Endothelial cell of umbilical vein (primary cell): ENCODE results near the gene TMEM59L. TPM values are rescaled to one million over a fixed set of nuclear protein-coding genes. Genes with fewer than 3 reads are reported as not detected.

ENCODE experiments used
- BruUV-seq: library from RNA; stranded (reverse); fragments of 400-500 nt; replicated peaks from 2 replicates; lab custom pipeline; 2021; lab: Mats Ljungman, UMichigan
- CTCF ChIA-PET: fragments of 300-600, 350-600 bp; sonication (Branson Sonifier 250); formaldehyde crosslinking; loops from one replicate; lab custom pipeline; 2021; ENCODE audit warnings: antibody characterized with exemption, inconsistent platforms; lab: Charles Lee
- POLR2A ChIA-PET: fragments of 300-600, 350-600 bp; sonication (Branson Sonifier 250); formaldehyde crosslinking; loops from one replicate; lab custom pipeline; 2021; ENCODE audit warnings: antibody characterized with exemption, inconsistent platforms; lab: Charles Lee
- DNase-seq: peaks from one replicate; pipeline ENCODE4 v3.0.0-alpha.2; 2011; ENCODE audit warnings: low read depth, low spot score
- FAIRE-seq: peaks from 2 replicates; lab custom pipeline; 2011; peaks lifted over from hg19 to GRCh38; lab: Jason Lieb, UNC
- H2AFZ ChIP-seq: 2 replicates; pipeline ENCODE4 v1.6.0; 2012; ENCODE audit warnings: low read depth, low read length, control low read depth, inconsistent platforms
- H3K27ac ChIP-seq: 2 replicates; pipeline ENCODE4 v1.5.1; 2011; ENCODE audit warnings: low read depth, mild to moderate bottlenecking, control low read depth, low read length, moderate library complexity; ENCODE audit not compliant: insufficient read depth
- H3K27me3 ChIP-seq, 2 experiments: 2 replicates each; pipeline versions ENCODE4 v1.6.0 to v1.6.1; 2011; ENCODE audit warnings: low read length in 2 of 2, mixed read lengths in 1 of 2; ENCODE audit not compliant: control insufficient read depth in 2 of 2, insufficient read depth in 2 of 2
- H3K36me3 ChIP-seq, 2 experiments: 2 replicates in 1 of 2; 3 replicates in 1 of 2; pipeline ENCODE4 v1.5.1; 2011; ENCODE audit warnings: low read length in 2 of 2, mild to moderate bottlenecking in 1 of 2, moderate library complexity in 1 of 2; ENCODE audit not compliant: control insufficient read depth in 2 of 2, insufficient read depth in 2 of 2; ENCODE audit errors: extremely low read depth in 1 of 2
- H3K4me1 ChIP-seq: 3 replicates; pipeline ENCODE4 v1.5.1; 2011; ENCODE audit warnings: mild to moderate bottlenecking, low read length; ENCODE audit not compliant: control insufficient read depth, insufficient read depth; ENCODE audit errors: extremely low read depth
- H3K4me2 ChIP-seq: 2 replicates; pipeline ENCODE4 v1.6.1; 2011; ENCODE audit warnings: low read length, control low read depth, mixed read lengths; ENCODE audit not compliant: insufficient read depth
- H3K4me3 ChIP-seq, 3 experiments: fragments of 200-600 bp in 1 of 3; sonication (generic), shearing (Covaris generic) in 1 of 3; replicated peaks in 1 of 3; 2 replicates each; pipeline ENCODE4 v1.5.1; 2011 to 2016; ENCODE audit warnings: control low read depth in 3 of 3, low read length in 3 of 3, mild to moderate bottlenecking in 2 of 3, inconsistent platforms in 1 of 3, low read depth in 1 of 3, moderate library complexity in 1 of 3; ENCODE audit not compliant: insufficient read depth in 1 of 3
- H3K79me2 ChIP-seq: 2 replicates; pipeline ENCODE4 v1.6.0; 2012; ENCODE audit warnings: low read length, inconsistent platforms; ENCODE audit not compliant: control insufficient read depth, insufficient read depth
- H3K9ac ChIP-seq: replicated peaks from 2 replicates; pipeline ENCODE3; 2011; ENCODE audit warnings: low read length, control low read depth; ENCODE audit not compliant: insufficient read depth; ENCODE audit errors: extremely low read depth
- H3K9me1 ChIP-seq: replicated peaks from 3 replicates; pipeline ENCODE4 v1.6.0; 2011; ENCODE audit warnings: mild to moderate bottlenecking, low read length; ENCODE audit not compliant: control insufficient read depth, insufficient read depth; ENCODE audit errors: extremely low read depth
- H3K9me3 ChIP-seq: replicated peaks from 2 replicates; pipeline ENCODE4 v1.5.1; 2012; ENCODE audit warnings: low read length, inconsistent platforms; ENCODE audit not compliant: control insufficient read depth, insufficient read depth
- H4K20me1 ChIP-seq: replicated peaks from 2 replicates; pipeline ENCODE3; 2011; ENCODE audit warnings: mild to moderate bottlenecking, low read length; ENCODE audit not compliant: control insufficient read depth, insufficient read depth; ENCODE audit errors: extremely low read depth
- EZH2 ChIP-seq: IDR thresholded peaks from 2 replicates; pipeline ENCODE4 v1.6.1; 2012; ENCODE audit warnings: borderline replicate concordance, low read depth, mild to moderate bottlenecking, moderate library complexity, low read length, inconsistent platforms; ENCODE audit not compliant: severe bottlenecking
- FOS ChIP-seq: IDR thresholded peaks from 2 replicates; pipeline ENCODE4 v1.6.1; 2011; ENCODE audit warnings: mild to moderate bottlenecking, low read length, moderate library complexity, borderline replicate concordance; ENCODE audit not compliant: insufficient read depth
- GATA2 ChIP-seq: IDR thresholded peaks from 2 replicates; pipeline ENCODE4 v1.7.0; 2011; ENCODE audit warnings: low read depth, mild to moderate bottlenecking, moderate library complexity, mixed read lengths, low read length; ENCODE audit not compliant: insufficient read length, insufficient read depth
- JUN ChIP-seq: IDR thresholded peaks from 2 replicates; pipeline ENCODE4 v1.6.1; 2011; ENCODE audit warnings: borderline replicate concordance, low read depth; ENCODE audit not compliant: insufficient read length, insufficient read depth
- MYC ChIP-seq: IDR thresholded peaks from one replicate; pipeline ENCODE4 v1.6.1; 2011; ENCODE audit warnings: mild to moderate bottlenecking, low read depth, low read length
- POLR2A ChIP-seq: IDR thresholded peaks from 2 replicates; pipeline ENCODE4 v1.6.1; 2012; ENCODE audit warnings: low read depth, mild to moderate bottlenecking, control low read depth, low read length
- POLR2AphosphoS5 ChIP-seq: IDR thresholded peaks from 2 replicates; pipeline ENCODE4 v1.6.1; 2012; ENCODE audit warnings: low read depth, mild to moderate bottlenecking, control low read depth, low read length, moderate library complexity; ENCODE audit not compliant: insufficient read depth
- dilution Hi-C: fragments of 300-500 bp; cut with MboI; formaldehyde crosslinking; loops from one replicate; pipeline ENCODE4 v1.15.0; 2019; ENCODE audit warnings: low sequenced_read_pairs; ENCODE audit not compliant: extremely low pct_ligation_motif_present
- intact Hi-C: fragments of 100-400 bp; cut with micrococcal nuclease; formaldehyde crosslinking; loops from one replicate; pipeline ENCODE4 v1.10.0; 2022
- polyA plus RNA-seq, 4 experiments: library from polyadenylated mRNA; depleted of rRNA in 3 of 4; stranded (reverse) in 3 of 4; unstranded in 1 of 4; fragments of >200 nt; gene quantifications; 2 replicates each; pipeline versions ENCODE4 v1.2.1 to v1.2.3, GENCODE V29; 2011 to 2012; ENCODE audit warnings: missing spikeins in 1 of 4
- total RNA-seq: library from RNA; stranded (reverse); gene quantifications from 2 replicates; pipeline ENCODE4 v1.2.3, GENCODE V29; 2021
- TF ChIP-seq, protein P1 (sequence below), 2 donors: IDR thresholded peaks; 1 replicate in 1 of 2; 2 replicates in 1 of 2; pipeline ENCODE4 v1.5.1; 2011; ENCODE audit warnings: low read length in 2 of 2, mild to moderate bottlenecking in 2 of 2, moderate library complexity in 2 of 2, control low read depth in 1 of 2, inconsistent platforms in 1 of 2, low read depth in 1 of 2; ENCODE audit not compliant: insufficient read depth in 1 of 2; ENCODE audit errors: extremely low read depth in 1 of 2
- TF ChIP-seq, protein P2 (sequence below): IDR thresholded peaks from 2 replicates; pipeline ENCODE4 v1.6.1; 2011; ENCODE audit not compliant: insufficient read depth, insufficient read length

Gene TMEM59L
- total and polyA plus RNA-seq, 2 donors (not counting 3 experiments of a cell fraction or from before 2014, with no cell fraction given) = 0.43 to 0.97 TPM

DNA sequence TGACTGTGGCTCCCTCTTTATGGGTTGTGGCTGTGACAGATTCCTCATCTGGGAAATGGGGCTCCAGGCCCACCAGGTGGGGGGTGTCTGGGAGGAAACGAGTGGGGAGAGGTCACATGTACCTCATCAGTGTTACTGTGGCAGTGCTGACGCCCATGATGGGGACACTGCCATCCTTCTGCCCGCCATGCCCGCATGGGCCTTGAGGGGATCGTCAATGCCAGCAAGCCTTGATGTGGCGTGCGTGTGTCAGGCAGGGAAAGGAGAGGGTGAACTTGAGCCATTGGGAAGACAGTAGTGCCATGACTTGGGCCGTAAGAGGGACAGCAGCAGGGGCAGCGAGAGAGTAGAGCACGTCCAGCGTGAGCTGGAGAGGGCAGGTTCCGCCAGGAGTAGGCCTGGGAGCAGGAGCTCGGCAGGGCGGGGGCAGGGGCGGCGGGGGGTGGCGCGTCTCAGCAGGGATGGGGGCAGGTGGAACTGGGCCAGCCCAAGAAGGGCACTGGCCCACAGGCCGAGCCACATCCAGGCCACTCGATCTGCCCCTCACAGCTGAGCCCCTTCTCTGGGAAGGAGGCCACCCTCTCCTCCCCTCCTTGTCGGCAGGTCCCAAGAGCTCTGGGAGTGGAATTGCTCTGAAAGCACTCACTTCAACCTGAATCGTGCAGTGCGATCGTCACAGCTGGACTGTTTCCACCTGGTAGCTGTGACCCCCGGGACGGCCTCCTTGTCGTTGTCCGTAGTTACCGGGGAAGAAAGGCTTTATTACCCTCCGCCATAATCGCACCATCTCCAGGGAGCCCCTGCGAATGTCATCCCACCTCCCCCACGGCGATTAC lies 34.1 kb downstream of the TMEM59L start:
- no peaks in the 10 kb centered on the region for H3K9me1 ChIP-seq
- DNase-seq (no peak), FAIRE-seq (no peak)
- ChIA-PET CTCF (interaction anchor here (1.0 kb wide), 1 partner anchor 29 kb away, joined by 4 read pairs; no protein-coding TSS in a partner anchor), POLR2A (no interaction called here)
- no peaks in the 10 kb centered on the region for H4K20me1 ChIP-seq
- no peak overlapping the region for H3K9ac ChIP-seq
- H2AFZ ChIP-seq = no peak overlapping the region
- TF ChIP-seq POLR2A = no peak
- TF ChIP-seq, protein P1, sequence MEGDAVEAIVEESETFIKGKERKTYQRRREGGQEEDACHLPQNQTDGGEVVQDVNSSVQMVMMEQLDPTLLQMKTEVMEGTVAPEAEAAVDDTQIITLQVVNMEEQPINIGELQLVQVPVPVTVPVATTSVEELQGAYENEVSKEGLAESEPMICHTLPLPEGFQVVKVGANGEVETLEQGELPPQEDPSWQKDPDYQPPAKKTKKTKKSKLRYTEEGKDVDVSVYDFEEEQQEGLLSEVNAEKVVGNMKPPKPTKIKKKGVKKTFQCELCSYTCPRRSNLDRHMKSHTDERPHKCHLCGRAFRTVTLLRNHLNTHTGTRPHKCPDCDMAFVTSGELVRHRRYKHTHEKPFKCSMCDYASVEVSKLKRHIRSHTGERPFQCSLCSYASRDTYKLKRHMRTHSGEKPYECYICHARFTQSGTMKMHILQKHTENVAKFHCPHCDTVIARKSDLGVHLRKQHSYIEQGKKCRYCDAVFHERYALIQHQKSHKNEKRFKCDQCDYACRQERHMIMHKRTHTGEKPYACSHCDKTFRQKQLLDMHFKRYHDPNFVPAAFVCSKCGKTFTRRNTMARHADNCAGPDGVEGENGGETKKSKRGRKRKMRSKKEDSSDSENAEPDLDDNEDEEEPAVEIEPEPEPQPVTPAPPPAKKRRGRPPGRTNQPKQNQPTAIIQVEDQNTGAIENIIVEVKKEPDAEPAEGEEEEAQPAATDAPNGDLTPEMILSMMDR (IDR thresholded peaks at IDR 0.05; ENCODE audit: extremely low read depth in 1 of 2, insufficient read depth in 1 of 2, low read depth in 1 of 2, low read length in 2 of 2) = no peak
- TF ChIP-seq, protein P2, sequence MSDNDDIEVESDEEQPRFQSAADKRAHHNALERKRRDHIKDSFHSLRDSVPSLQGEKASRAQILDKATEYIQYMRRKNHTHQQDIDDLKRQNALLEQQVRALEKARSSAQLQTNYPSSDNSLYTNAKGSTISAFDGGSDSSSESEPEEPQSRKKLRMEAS = no peak
- TF ChIP-seq MYC = no peak
- TF ChIP-seq JUN = no peak
- TF ChIP-seq EZH2 = no peak
- no peak for TF ChIP-seq POLR2AphosphoS5
- TF ChIP-seq FOS = no peak
- TF ChIP-seq GATA2 = no peak
- dilution Hi-C loops (no loop called here), intact Hi-C loops (loop anchor here (5.0 kb wide), 1 partner anchor 44 kb away; no protein-coding TSS in a partner anchor)
- H3K27ac ChIP-seq = no peak overlapping the region
- BruUV-seq = no TSS peak
- H3K9me3 ChIP-seq = no peaks in the 10 kb centered on the region
- H3K4me1 ChIP-seq = peaks cover 30% of the 10 kb centered on the region
- no peaks in the 10 kb centered on the region for H3K27me3 ChIP-seq
- H3K4me3 ChIP-seq = no peak overlapping the region
- no peak overlapping the region for H3K4me2 ChIP-seq
- no peaks in the 10 kb centered on the region for H3K79me2 ChIP-seq
- H3K36me3 ChIP-seq = no peaks in the 10 kb centered on the region
